Mesenchymal stem cell (in vitro differentiated cells and primary cell): ENCODE measurements around the gene CCDC9. TPM values are rescaled to one million over a fixed set of nuclear protein-coding genes. Genes with fewer than 3 reads are reported as not detected.

ENCODE experiments used
- small RNA-seq: library from polyadenylated mRNA; stranded (forward); fragments of <200 nt; extraction: miRNeasy Mini kit (QIAGEN cat#:217004); gene quantifications from one replicate; pipeline ENCODE3, GENCODE V24; 2013; ENCODE audit warnings: low read depth

The CCDC9 gene

Small RNA genes lying within 50 kb of the gene (small RNA-seq; reads per million reads assigned to genes)
- not detected for gene MIR3190
